A673 (cell line): ENCODE measurements around the gene GJD3.

Source experiments
- EZH2 ChIP-seq: fragments of 200-600 bp; sonication (generic); IDR thresholded peaks from 2 replicates; pipeline ENCODE4 v1.6.1; 2017; ENCODE audit warnings: borderline replicate concordance, low read depth, mild to moderate bottlenecking, mixed read lengths, antibody characterized with exemption, low read length; ENCODE audit not compliant: poor library complexity, severe bottlenecking
- TF ChIP-seq, protein P1 (sequence below): fragments of 300-800, 200-600 bp; sonication (generic); conservative IDR thresholded peaks from 2 replicates; pipeline ENCODE4 v1.5.1; 2017; ENCODE audit warnings: low read depth, mild to moderate bottlenecking, antibody characterized with exemption, low read length, moderate library complexity, mixed read lengths

DNA sequence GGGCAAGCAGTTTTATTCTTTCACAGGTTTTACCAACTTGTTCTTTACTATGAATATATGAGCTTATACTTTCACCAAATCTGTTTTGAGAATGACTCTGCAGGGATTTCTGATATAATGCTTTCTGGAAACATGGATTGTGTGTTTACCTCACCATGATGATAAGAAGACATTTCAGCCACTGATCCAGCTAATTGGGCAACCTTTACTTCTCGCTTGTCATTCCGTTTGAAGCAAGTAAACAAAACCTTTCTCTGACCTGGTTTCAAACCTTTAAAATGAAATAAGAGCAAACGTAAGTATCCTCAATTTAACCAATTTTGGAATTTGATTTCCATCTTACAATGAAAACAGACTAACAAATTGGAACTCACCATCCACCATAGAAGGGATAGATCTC, 39.5 kb upstream of the GJD3 start:
- TF ChIP-seq, protein P1, sequence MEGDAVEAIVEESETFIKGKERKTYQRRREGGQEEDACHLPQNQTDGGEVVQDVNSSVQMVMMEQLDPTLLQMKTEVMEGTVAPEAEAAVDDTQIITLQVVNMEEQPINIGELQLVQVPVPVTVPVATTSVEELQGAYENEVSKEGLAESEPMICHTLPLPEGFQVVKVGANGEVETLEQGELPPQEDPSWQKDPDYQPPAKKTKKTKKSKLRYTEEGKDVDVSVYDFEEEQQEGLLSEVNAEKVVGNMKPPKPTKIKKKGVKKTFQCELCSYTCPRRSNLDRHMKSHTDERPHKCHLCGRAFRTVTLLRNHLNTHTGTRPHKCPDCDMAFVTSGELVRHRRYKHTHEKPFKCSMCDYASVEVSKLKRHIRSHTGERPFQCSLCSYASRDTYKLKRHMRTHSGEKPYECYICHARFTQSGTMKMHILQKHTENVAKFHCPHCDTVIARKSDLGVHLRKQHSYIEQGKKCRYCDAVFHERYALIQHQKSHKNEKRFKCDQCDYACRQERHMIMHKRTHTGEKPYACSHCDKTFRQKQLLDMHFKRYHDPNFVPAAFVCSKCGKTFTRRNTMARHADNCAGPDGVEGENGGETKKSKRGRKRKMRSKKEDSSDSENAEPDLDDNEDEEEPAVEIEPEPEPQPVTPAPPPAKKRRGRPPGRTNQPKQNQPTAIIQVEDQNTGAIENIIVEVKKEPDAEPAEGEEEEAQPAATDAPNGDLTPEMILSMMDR = no peak
- no peak for TF ChIP-seq EZH2
